Skeletal muscle tissue (tissue), 4 donors: ENCODE measurements around the gene KRT33A. TPM values are rescaled to one million over a fixed set of nuclear protein-coding genes. Genes with fewer than 3 reads are reported as not detected.
"Not testable (repeated sequence)": the region's sequence is repeated elsewhere in the genome, so short reads cannot be mapped to it uniquely, and the experiment has no call there.

ENCODE experiments used
- H3K27ac ChIP-seq: one replicate; pipeline ENCODE4 v1.7.0; 2013; ENCODE audit warnings: mild to moderate bottlenecking, low read depth, low read length, inconsistent platforms
- H3K27me3 ChIP-seq, 3 donors: one replicate each; pipeline ENCODE4 v1.7.0; 2013; ENCODE audit warnings: low read length in 3 of 3; ENCODE audit not compliant: control insufficient read depth in 3 of 3, insufficient read depth in 3 of 3
- H3K36me3 ChIP-seq, 3 donors: one replicate each; pipeline ENCODE4 v1.7.0; 2013; ENCODE audit warnings: low read length in 3 of 3; ENCODE audit not compliant: control insufficient read depth in 3 of 3, insufficient read depth in 3 of 3
- H3K4me1 ChIP-seq, 3 donors: one replicate each; pipeline ENCODE4 v1.7.0; 2013; ENCODE audit warnings: low read length in 3 of 3, mild to moderate bottlenecking in 3 of 3; ENCODE audit not compliant: control insufficient read depth in 3 of 3, insufficient read depth in 3 of 3
- H3K4me3 ChIP-seq, 3 donors: one replicate each; pipeline ENCODE4 v1.7.0; 2013; ENCODE audit warnings: low read length in 3 of 3
- H3K9ac ChIP-seq, 3 donors: one replicate each; pipeline ENCODE4 v1.7.0; 2013; ENCODE audit warnings: low read length in 3 of 3, mild to moderate bottlenecking in 3 of 3, moderate library complexity in 2 of 3, low read depth in 1 of 3
- H3K9me3 ChIP-seq, 3 donors: one replicate each; pipeline ENCODE4 v1.7.0; 2013; ENCODE audit warnings: low read length in 3 of 3; ENCODE audit not compliant: control insufficient read depth in 3 of 3
- total RNA-seq: library from RNA; depleted of rRNA; stranded (reverse); fragments of >200 nt; gene quantifications from one replicate; pipeline ENCODE4 v1.2.3, GENCODE V29; 2014
- donor health status: Osteomylitis.

The KRT33A gene
- total RNA-seq, 1 donor from 2014 or later, result not detected

GRCh38 chr17:41367426-41368075 is 16.9 kb upstream of the KRT33A start:
- no peak overlapping the region for H3K9ac ChIP-seq
- no peaks in the 10 kb centered on the region for H3K36me3 ChIP-seq
- peaks cover 0 to 3% (median 2%) of the 10 kb centered on the region in 3 donors for H3K27me3 ChIP-seq
- H3K4me1 ChIP-seq, result no peaks in the 10 kb centered on the region
- no peak overlapping the region for H3K4me3 ChIP-seq
- H3K9me3 ChIP-seq, result no peaks in the 10 kb centered on the region
- no peak overlapping the region for H3K27ac ChIP-seq

GRCh38 chr17:41366070-41366469 is 15.4 kb upstream of the KRT33A start:
- peaks cover 0 to 3% (median 2%) of the 10 kb centered on the region in 3 donors for H3K27me3 ChIP-seq
- H3K27ac ChIP-seq, result no peak overlapping the region
- no peaks in the 10 kb centered on the region for H3K9me3 ChIP-seq
- no peaks in the 10 kb centered on the region for H3K36me3 ChIP-seq
- no peak overlapping the region for H3K9ac ChIP-seq
- H3K4me3 ChIP-seq, result no peak overlapping the region
- H3K4me1 ChIP-seq, result no peaks in the 10 kb centered on the region

GRCh38 chr17:41363881-41364280 is 13.3 kb upstream of the KRT33A start:
- Histone ChIP-seq H3K4me3 (no peak overlapping the region), H3K4me1 (no peaks in the 10 kb centered on the region), H3K9ac (no peak overlapping the region), H3K9me3 (no peaks in the 10 kb centered on the region), H3K27ac (no peak overlapping the region), H3K36me3 (no peaks in the 10 kb centered on the region), H3K27me3 (no peaks in the 10 kb centered on the region)

DNA sequence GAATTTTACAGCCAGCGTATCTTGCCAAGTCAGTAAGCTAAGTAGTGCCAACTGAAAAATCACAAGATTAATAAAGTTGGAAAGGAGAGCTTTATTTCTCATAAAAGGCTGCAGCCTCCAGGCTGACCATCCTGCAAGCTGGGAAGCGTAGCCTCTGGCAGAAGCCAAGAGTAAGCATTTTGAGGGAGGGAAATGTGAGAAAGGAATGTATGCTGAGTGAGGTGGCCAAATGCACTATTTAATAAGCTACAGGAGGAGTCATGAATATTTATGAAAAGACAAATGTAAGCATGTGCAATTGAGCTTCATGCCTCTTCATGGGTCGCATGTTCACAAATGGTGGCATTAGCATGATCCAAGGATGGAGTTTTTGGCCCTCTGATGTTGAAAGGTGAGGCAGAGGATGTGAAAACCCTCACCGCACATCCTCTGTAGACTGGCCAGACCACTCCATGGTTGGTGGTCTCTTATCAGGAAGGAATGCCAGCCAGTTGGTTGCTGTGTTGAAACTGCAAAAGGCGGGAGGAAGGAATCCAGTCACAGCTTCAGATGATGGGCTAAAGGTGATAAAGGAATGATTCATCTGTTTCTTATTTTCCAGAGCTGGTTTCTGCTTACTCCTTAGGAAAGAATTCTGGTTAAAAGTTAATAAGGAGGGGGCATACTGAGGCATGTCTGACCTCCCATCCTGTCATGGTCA is 9.8 kb upstream of the KRT33A start:
- Histone ChIP-seq H3K36me3 (no peaks in the 10 kb centered on the region), H3K9me3 (no peaks in the 10 kb centered on the region), H3K27ac (no peak overlapping the region), H3K4me3 (no peak overlapping the region), H3K4me1 (no peaks in the 10 kb centered on the region), H3K27me3 (no peaks in the 10 kb centered on the region), H3K9ac (no peak overlapping the region)

GRCh38 chr17:41354536-41354935 is 3.9 kb upstream of the KRT33A start:
- Histone ChIP-seq H3K4me1 (no peaks in the 10 kb centered on the region), H3K9ac (no peak overlapping the region), H3K36me3 (no peaks in the 10 kb centered on the region), H3K27ac (no peak overlapping the region), H3K9me3 (no peaks in the 10 kb centered on the region), H3K4me3 (no peak overlapping the region), H3K27me3 (no peaks in the 10 kb centered on the region)

GRCh38 chr17:41352597-41353366 is 2.2 kb upstream of the KRT33A start:
- H3K27ac ChIP-seq, result no peak overlapping the region
- H3K27me3 ChIP-seq, result no peaks in the 10 kb centered on the region
- no peaks in the 10 kb centered on the region for H3K36me3 ChIP-seq
- no peaks in the 10 kb centered on the region for H3K9me3 ChIP-seq
- no peak overlapping the region for H3K4me3 ChIP-seq
- no peak overlapping the region for H3K9ac ChIP-seq
- no peaks in the 10 kb centered on the region for H3K4me1 ChIP-seq

GRCh38 chr17:41351177-41351576 is 549 bp upstream of the KRT33A start:
- H3K4me3 ChIP-seq, result no peak overlapping the region
- H3K4me1 ChIP-seq, result no peaks in the 10 kb centered on the region
- H3K9me3 ChIP-seq, result no peaks in the 10 kb centered on the region
- no peak overlapping the region for H3K9ac ChIP-seq
- H3K27me3 ChIP-seq, result no peaks in the 10 kb centered on the region
- H3K36me3 ChIP-seq, result no peaks in the 10 kb centered on the region
- no peak overlapping the region for H3K27ac ChIP-seq

- Histone ChIP-seq H3K27me3 (peaks cover 0 to 2% (median 0%) of the 10 kb centered on the region in 3 donors), H3K4me1 (no peaks in the 10 kb centered on the region), H3K27ac (no peak overlapping the region), H3K9ac (no peak overlapping the region), H3K9me3 (no peaks in the 10 kb centered on the region), H3K36me3 (no peaks in the 10 kb centered on the region), H3K4me3 (no peak overlapping the region)
Observed at GRCh38 chr17:41347869-41348760, 2.5 kb downstream of the KRT33A start.

DNA sequence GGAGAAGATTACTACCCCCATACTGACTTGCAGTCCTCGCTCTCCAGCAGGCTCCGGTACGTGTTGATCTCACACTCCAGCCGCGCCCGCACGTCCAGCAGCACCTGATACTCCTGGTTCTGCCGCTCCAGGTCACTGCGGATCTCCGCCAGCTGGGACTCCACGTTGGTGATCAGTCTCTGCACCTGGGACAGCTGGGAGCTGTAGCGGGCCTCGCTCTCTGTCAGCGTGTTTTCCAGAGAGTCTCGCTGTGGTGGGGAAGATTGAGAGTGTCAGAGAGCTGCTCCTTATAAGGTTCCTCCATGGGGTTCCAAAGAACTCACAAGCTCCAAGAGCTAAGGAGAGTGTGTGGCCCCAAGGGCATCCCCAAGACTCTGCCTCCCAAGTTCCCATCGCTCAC is 4.2 kb downstream of the KRT33A start:
- H3K36me3 ChIP-seq, H3K9ac ChIP-seq: not testable (repeated sequence)

More for the DNA sequence above, 4.2 kb downstream of the KRT33A start:
- not testable (repeated sequence) for H3K27ac ChIP-seq, H3K9me3 ChIP-seq, H3K4me3 ChIP-seq, H3K4me1 ChIP-seq, H3K27me3 ChIP-seq
